22Rv1 (cell line): ENCODE results near the gene RXFP2.

Experiments
- H3K27ac ChIP-seq: fragments of 450-650 bp; 2 replicates; pipeline ENCODE4 v1.5.1; 2017
- ZFX ChIP-seq: fragments of 450-650 bp; IDR thresholded peaks from 2 replicates; pipeline ENCODE4 v1.6.1; 2017; ENCODE audit warnings: antibody characterized with exemption, borderline replicate concordance
- TF ChIP-seq, protein P1 (sequence below): fragments of 450-650 bp; IDR thresholded peaks from 2 replicates; pipeline ENCODE4 v1.5.1; 2017; ENCODE audit warnings: mild to moderate bottlenecking

RXFP2 gene

DNA sequence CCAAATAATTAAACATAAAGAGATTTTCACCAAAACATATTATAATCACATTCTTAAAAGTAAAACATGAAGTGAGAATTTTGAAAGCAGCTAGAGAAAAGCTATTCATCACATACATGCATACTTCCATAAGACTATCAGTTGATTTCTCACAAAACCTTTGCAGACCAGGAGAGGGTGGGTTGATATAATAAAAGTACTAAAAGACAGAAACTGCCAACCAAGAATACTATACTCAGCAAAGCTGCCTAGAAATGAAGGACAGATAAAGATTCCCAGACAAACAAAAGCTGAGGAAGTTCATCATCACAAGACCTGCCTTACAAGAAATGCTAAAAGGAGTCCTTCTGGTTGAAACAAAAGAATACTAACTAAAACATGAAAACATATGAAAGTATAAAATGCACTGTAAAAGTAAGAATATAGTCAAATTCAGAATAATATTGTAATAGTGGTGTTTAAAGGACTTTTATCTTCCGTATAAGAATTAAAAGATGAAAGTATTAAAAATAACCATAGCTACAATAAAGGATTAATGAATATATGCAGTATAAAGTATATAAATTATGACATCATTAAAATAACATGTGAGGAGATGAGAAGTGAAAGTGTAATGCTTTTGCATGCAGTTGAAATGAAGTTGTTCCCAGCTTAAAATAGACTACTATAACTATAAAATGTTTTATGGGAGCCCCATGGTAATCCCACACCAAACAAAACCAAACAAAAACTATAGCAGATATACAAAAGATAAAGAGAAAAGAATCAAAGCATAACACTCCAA lies 76.2 kb downstream of the RXFP2 start:
- no peak for TF ChIP-seq ZFX

DNA sequence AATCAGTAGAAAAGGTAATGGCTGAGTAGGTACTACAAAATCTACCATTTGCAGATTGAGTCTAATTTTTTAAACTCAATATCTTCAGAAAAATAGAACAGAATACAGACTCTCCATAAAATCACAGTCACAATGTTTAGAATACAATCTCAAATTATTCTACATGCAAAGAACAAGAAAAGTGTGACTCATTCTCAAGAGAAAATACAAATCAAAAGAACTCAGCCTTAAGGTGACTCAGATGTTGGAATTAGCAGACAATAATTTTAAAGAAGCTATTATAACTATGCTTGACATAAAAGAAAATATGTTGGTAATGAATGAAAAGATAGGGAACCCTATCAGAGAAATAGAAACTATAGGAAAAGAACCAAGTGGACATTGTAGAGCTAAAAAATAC lies 78.9 kb downstream of the RXFP2 start:
- TF ChIP-seq, protein P1, sequence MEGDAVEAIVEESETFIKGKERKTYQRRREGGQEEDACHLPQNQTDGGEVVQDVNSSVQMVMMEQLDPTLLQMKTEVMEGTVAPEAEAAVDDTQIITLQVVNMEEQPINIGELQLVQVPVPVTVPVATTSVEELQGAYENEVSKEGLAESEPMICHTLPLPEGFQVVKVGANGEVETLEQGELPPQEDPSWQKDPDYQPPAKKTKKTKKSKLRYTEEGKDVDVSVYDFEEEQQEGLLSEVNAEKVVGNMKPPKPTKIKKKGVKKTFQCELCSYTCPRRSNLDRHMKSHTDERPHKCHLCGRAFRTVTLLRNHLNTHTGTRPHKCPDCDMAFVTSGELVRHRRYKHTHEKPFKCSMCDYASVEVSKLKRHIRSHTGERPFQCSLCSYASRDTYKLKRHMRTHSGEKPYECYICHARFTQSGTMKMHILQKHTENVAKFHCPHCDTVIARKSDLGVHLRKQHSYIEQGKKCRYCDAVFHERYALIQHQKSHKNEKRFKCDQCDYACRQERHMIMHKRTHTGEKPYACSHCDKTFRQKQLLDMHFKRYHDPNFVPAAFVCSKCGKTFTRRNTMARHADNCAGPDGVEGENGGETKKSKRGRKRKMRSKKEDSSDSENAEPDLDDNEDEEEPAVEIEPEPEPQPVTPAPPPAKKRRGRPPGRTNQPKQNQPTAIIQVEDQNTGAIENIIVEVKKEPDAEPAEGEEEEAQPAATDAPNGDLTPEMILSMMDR, result no peak
- no peak for TF ChIP-seq ZFX

More for the DNA sequence above, 76.2 kb downstream of the RXFP2 start:
- H3K27ac ChIP-seq, result no peak overlapping the region

DNA sequence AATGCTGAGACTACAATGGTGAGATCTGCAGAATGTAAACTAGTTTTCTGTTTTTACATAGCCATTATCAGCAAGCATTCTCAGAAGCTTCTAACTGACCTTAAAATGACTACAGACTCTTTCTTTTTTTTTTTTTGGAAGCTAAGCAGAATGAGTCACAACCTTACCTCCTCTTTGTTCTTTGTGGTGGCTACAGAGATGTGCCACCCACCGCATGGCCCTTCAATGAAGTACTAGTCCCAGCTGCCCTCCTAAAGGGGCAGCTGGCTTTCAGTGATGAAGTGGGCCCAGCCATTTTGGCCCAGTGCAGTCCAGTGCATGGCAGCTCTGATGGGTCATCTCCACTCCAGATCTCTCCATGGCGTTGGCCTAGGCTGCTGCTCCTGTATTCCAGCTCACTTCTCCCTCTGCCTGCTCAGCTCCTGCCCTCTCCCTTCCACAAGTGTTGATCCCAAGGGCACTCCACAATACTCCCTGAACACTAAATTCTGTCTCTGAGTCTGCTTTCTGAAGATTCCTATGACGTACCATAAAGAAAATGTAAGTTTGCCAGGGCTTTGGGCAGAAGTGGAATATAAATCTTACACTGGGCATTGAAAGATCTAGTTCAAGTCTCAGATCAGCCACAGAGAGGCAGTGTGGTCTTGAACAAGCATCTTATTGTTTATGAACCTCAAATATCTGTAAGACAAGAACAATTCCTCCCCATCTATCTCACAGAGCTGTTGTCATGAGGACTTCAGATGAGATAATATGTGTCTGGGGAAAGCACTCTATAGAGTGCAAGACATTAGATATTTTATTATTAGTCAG lies 85.6 kb downstream of the RXFP2 start:
- no peak for TF ChIP-seq ZFX
- TF ChIP-seq, protein P1, result no peak
- H3K27ac ChIP-seq, result no peak overlapping the region

More for the DNA sequence above, 78.9 kb downstream of the RXFP2 start:
- H3K27ac ChIP-seq, result no peak overlapping the region

DNA sequence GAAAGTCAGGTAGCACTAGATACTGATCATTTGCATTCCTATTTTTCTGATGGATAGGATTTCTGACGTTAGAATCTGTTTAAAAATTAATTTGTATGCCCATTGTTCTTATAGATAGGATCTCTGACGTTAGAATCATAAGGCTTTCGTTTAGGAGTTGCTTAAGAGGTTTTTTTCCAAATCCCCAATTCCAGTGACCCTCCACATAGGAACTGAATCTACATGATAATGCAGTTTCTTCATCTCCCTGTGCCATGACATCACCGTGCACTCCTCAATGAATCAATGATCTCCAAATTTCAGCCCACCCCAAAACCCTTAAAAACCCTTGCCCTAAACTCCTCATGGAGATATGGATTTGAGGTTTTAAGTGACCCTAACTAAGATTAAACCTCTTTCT lies 87.2 kb downstream of the RXFP2 start:
- TF ChIP-seq, protein P1, result no peak
- TF ChIP-seq ZFX, result no peak
- H3K27ac ChIP-seq, result no peak overlapping the region

DNA sequence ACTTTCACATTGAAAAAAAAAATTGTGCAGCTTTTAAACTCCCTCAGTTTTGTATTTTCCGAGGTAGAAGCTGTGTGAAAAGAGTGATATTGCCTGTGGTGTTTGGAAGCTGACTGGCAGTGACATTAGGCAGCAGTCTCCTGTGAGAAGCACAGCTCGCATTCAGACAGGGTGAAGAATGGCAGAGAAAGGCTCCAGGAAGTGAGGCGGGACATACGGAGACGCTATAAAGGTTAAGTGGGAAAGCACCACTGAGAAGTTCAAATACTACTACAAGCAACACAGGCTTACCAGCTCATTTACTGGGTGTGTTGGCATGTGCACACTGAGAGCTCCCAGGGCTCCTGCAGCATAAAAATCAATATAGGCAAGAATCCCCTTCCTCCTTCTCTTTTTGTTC lies 88.4 kb downstream of the RXFP2 start:
- no peak overlapping the region for H3K27ac ChIP-seq
- TF ChIP-seq, protein P1, result no peak
- no peak for TF ChIP-seq ZFX

DNA sequence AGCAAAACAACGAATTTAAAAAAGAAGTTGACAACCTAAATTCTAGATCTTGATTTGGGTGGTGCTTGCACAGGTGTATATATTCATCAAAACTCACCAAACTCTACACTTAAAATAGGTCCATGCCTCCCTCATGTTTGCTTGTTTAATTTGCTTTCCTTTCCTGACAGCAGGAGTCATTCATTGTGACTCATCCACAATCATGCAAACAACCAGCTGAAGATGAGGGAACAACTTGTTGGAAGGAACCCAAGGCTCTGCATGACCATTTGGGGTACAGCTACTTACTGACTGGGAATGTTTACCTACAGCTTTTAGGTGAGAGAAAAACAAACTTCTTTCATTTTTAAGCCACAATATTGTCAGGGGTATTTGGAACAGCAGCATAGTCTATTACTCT lies 96.6 kb downstream of the RXFP2 start:
- no peak overlapping the region for H3K27ac ChIP-seq

DNA sequence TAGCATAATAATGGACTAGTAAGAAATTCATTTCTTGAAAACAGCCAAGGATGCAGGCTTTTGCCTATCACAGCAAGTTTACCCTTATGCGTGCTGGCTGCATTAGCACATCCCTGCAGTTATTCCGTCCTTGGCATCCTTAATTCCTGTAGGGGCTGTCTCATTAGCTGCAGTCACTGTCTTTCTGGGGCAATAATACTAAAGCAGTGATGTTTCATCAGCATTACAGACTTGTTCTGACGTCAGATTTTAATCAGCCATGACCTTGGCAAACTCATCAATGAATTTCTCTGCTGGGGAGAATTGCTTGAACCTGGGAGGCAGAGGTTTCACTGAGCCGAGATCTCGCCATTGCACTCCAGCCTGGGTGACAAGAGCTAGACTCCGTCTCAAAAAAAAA lies 103.7 kb downstream of the RXFP2 start:
- no peak overlapping the region for H3K27ac ChIP-seq

More for the DNA sequence above, 96.6 kb downstream of the RXFP2 start:
- TF ChIP-seq, protein P1, result no peak
- no peak for TF ChIP-seq ZFX

More for the DNA sequence above, 103.7 kb downstream of the RXFP2 start:
- TF ChIP-seq, protein P1, result no peak
- TF ChIP-seq ZFX, result no peak
